Measurements from ENCODE around the gene PRKCH. TPM values are rescaled to one million over a fixed set of nuclear protein-coding genes. Genes with fewer than 3 reads are reported as not detected.
A peak's percentile ranks its signal among the peaks of the same experiment; 100 is the strongest.

The PRKCH gene
- total RNA-seq, 1 donor from 2014 or later = 20.2 TPM

DNA sequence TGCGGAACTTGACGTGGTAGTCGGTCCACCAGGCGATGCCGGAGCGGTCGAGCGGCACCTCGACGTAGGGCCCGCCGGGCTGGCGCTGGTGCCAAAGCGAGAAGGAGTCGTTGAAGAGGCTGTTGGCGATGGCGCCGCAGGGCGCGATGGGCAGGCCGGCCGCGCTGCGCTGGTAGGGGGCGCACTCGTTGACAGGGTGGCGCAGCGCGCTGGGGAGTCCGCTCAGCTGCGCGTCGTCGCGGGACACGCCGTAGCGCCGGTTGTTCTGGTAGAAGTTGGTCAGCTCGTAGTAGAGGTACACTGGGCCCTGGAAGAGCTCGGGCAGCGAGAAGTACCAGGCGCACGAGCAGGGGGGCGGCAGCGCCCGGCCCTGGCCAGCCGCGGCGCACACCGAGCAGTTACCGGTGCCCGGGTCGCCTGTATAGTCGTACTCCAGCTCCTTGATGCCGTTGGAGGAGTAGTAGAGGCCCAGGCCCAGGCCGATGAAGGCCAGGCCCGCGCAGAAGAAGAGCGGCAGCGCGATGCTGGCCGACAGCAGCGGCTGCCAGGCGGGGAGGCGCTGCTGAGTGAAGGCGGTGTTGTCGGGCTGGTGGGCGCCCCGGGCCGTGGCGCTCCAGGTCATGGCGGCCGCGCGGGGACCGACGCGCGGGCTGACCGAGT is 40.7 kb upstream of the PRKCH start:
- H3K27ac ChIP-seq = peak overlapping the region; percentile 94 to 96
- TF ChIP-seq, protein P1, sequence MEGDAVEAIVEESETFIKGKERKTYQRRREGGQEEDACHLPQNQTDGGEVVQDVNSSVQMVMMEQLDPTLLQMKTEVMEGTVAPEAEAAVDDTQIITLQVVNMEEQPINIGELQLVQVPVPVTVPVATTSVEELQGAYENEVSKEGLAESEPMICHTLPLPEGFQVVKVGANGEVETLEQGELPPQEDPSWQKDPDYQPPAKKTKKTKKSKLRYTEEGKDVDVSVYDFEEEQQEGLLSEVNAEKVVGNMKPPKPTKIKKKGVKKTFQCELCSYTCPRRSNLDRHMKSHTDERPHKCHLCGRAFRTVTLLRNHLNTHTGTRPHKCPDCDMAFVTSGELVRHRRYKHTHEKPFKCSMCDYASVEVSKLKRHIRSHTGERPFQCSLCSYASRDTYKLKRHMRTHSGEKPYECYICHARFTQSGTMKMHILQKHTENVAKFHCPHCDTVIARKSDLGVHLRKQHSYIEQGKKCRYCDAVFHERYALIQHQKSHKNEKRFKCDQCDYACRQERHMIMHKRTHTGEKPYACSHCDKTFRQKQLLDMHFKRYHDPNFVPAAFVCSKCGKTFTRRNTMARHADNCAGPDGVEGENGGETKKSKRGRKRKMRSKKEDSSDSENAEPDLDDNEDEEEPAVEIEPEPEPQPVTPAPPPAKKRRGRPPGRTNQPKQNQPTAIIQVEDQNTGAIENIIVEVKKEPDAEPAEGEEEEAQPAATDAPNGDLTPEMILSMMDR (IDR thresholded peaks at IDR 0.05) = peak; percentile 32 to 61 (median 35)
- H3K36me3 ChIP-seq = no peaks in the 10 kb centered on the region
- peaks cover 17 to 31% of the 10 kb centered on the region in 2 donors for H3K9me3 ChIP-seq
- intact Hi-C loops (cut with DNase I) = loop anchor here (5.0 to 10.0 kb wide), 6 partner anchors 133 to 1796 kb away; partner anchors contain the start of genes HIF1A, JKAMP, L3HYPDH and SLC38A6
- DNase-seq (ENCODE audit: low spot score in 2 of 2) = peak in 1 of 2 donors; percentile 81
- no peaks in the 10 kb centered on the region for H3K27me3 ChIP-seq
- peak overlapping the region; percentile 66 to 70 for H3K4me3 ChIP-seq
- H3K4me1 ChIP-seq = peaks cover 0 to 9% of the 10 kb centered on the region in 2 donors

DNA sequence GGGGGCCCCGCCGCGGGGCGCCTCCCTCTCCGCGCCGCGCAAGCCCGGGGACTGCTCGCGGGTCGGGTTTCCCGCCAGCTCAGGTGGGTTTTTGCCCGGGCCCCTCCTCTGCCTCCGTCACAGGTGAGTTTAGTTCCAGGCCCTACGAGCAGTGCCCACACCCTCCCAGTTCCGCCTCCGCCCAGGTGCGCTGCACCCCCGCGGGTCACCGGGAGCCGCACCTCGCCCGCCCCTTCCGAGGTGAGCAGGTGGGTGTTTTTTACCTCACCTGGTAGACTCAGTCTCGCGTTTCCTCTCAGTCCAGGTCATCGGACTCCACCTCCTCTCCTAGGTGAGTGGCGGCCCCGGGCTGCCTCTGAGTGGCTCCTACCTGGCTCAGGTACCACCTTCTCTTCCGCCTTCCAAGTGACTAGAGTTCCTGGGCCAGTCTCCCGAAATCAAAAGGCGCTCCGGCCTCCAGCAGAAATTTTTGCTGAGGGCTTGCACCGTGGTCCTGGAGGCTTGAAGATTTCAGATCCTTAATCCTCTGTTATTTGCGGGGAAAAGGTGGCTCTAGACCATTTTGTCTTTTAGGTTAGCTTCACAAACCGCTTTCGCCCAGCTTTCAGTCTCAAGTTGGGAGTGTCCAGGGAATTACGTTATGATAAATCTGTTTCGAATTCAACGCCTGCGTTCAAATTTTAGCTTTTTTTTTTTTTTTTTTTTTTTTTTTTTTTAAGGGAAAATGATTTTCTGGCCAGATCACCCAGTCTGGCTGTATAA is 40.0 kb upstream of the PRKCH start, which contains the start of gene TMEM30B:
Gene TMEM30B (minus strand): TSS at position 153 of the 762 bp plus-strand sequence. CDS start 191 bp downstream, outside the sequence.
- H3K36me3 ChIP-seq = no peaks in the 10 kb centered on the region
- TF ChIP-seq, protein P1 (IDR thresholded peaks at IDR 0.05) = no peak

DNA sequence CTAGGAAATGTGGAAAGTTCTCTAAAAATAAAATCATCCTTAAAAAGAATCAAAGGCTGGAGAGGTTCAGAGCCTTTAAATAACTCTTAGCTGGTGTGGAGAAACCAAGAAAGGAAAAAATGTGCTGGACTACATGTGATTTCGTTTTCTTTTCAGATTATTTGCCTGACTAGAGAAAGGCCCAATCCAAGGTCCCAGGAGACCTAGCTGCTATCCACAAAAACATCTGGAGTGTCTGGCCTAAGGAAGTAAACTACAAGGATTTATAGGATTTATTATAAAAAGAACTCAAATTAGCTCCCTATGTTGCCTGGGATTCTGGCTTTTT is 39.5 kb upstream of the PRKCH start:
- TF ChIP-seq, protein P1 (IDR thresholded peaks at IDR 0.05) = no peak
- Histone ChIP-seq H3K4me1 (peaks cover 0 to 9% of the 10 kb centered on the region in 2 donors), H3K9me3 (peaks cover 17 to 31% of the 10 kb centered on the region in 2 donors), H3K36me3 (no peaks in the 10 kb centered on the region), H3K27ac (peak overlapping the region; percentile 94 to 96), H3K27me3 (no peaks in the 10 kb centered on the region), H3K4me3 (peak overlapping the region in 1 of 2 donors; percentile 66)
- DNase-seq (ENCODE audit: low spot score in 2 of 2) = no peak
- intact Hi-C loops (cut with DNase I) = loop anchor here (1.0 to 10.0 kb wide), 7 partner anchors 13 to 1797 kb away; partner anchors contain the start of genes HIF1A, JKAMP, L3HYPDH and SLC38A6

More for the DNA sequence above, 40.0 kb upstream of the PRKCH start, which contains the start of gene TMEM30B:
- intact Hi-C loops (cut with DNase I) = loop anchor here (5.0 to 10.0 kb wide), 6 partner anchors 134 to 1797 kb away; partner anchors contain the start of genes HIF1A, JKAMP, L3HYPDH and SLC38A6
- peak within 1 kb of the TSS; percentile 94 to 96 for H3K27ac ChIP-seq
- H3K9me3 ChIP-seq = peaks cover 17 to 31% of the 10 kb centered on the region in 2 donors
- peaks cover 0 to 9% of the 10 kb centered on the region in 2 donors for H3K4me1 ChIP-seq
- no peak for DNase-seq (ENCODE audit: low spot score in 2 of 2)
- H3K4me3 ChIP-seq = peak within 1 kb of the TSS; percentile 66 to 70
- H3K27me3 ChIP-seq = no peaks in the 10 kb centered on the region

DNA sequence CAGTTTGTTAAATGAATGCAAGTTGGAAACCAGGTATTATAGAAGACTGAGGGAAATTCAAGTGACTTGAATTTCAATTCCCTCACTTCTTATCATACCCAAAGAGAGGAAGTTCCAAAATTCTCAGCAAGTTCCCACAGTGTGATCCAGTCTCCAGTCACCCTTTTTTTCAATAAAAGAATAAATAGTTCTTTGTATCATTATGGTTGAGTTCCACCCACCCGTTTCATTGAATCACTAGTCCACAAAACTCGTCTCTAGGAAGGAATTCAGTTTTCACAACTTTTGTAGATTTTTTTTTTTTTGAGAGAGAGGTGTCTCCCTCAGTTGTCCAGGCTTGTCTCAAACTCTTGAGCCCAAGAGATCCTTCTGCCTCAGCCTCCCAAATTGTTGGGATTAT is 38.6 kb upstream of the PRKCH start:
- H3K9me3 ChIP-seq = peaks cover 17 to 31% of the 10 kb centered on the region in 2 donors
- H3K36me3 ChIP-seq = no peaks in the 10 kb centered on the region
- peaks cover 0 to 9% of the 10 kb centered on the region in 2 donors for H3K4me1 ChIP-seq
- DNase-seq (ENCODE audit: low spot score in 2 of 2) = no peak
- TF ChIP-seq, protein P1 (IDR thresholded peaks at IDR 0.05) = no peak
- intact Hi-C loops (cut with DNase I) = loop anchor here (1.0 to 10.0 kb wide), 7 partner anchors 13 to 1798 kb away; partner anchors contain the start of genes HIF1A, JKAMP, L3HYPDH and SLC38A6
- H3K27ac ChIP-seq = peak overlapping the region in 1 of 2 donors; percentile 94
- H3K4me3 ChIP-seq = no peak overlapping the region
- no peaks in the 10 kb centered on the region for H3K27me3 ChIP-seq

DNA sequence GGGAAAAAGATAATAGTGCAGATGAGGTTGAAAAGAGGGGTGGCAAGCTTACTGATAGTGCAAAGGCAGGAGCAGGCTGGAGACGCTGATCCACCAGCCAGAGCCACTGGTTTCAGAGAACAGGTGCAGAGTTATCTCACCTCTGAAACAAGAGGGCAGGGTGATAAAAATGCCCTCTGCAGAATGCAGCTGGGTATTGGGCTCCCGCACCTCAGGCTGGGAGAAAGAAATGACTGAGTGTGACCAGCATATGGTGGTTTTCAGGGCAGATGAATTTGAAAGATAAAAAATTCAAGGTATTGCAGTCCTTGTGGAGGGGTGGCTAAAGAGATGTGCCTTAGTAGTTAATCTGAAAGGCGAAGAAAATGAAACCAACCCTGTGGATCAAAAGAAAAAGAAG is 37.4 kb upstream of the PRKCH start:
- H3K4me1 ChIP-seq = peaks cover 0 to 9% of the 10 kb centered on the region in 2 donors
- H3K27me3 ChIP-seq = no peaks in the 10 kb centered on the region
- H3K27ac ChIP-seq = no peak overlapping the region
- TF ChIP-seq, protein P1 (IDR thresholded peaks at IDR 0.05) = no peak
- no peaks in the 10 kb centered on the region for H3K36me3 ChIP-seq
- DNase-seq (ENCODE audit: low spot score in 2 of 2) = no peak
- intact Hi-C loops (cut with DNase I) = loop anchor here (5.0 to 10.0 kb wide), 6 partner anchors 137 to 1799 kb away; partner anchors contain the start of genes HIF1A, JKAMP, L3HYPDH and SLC38A6
- peaks cover 17 to 31% of the 10 kb centered on the region in 2 donors for H3K9me3 ChIP-seq
- H3K4me3 ChIP-seq = no peak overlapping the region

Measured in ascending aorta (tissue), 2 donors.